Upper lobe of left lung (tissue), 4 donors: ENCODE data around the gene PXDN.

Source experiments
- EP300 ChIP-seq, 4 donors: sonication (generic); formaldehyde crosslinking; IDR thresholded peaks; one replicate each; pipeline ENCODE4 v1.5.1; 2017; ENCODE audit warnings: antibody characterized with exemption in 4 of 4, control low read depth in 2 of 4
- POLR2A ChIP-seq, 4 donors: fragments of 450-650 bp; IDR thresholded peaks; one replicate each; pipeline ENCODE4 v1.5.1; 2016 to 2017; ENCODE audit warnings: antibody characterized with exemption in 4 of 4, mild to moderate bottlenecking in 2 of 4
- POLR2AphosphoS5 ChIP-seq, 2 donors: sonication (generic); formaldehyde crosslinking; IDR thresholded peaks; one replicate each; pipeline ENCODE4 v1.5.1; 2017; ENCODE audit warnings: antibody characterized with exemption in 2 of 2
- TF ChIP-seq, protein P1 (sequence below), 6 experiments: fragments of 450-650 bp in 4 of 6; fragments of 200-600 bp in 2 of 6; sonication (generic) in 2 of 6; IDR thresholded peaks; one replicate each; pipeline ENCODE4 v1.5.1; 2016 to 2019; ENCODE audit warnings: antibody characterized with exemption in 6 of 6

DNA sequence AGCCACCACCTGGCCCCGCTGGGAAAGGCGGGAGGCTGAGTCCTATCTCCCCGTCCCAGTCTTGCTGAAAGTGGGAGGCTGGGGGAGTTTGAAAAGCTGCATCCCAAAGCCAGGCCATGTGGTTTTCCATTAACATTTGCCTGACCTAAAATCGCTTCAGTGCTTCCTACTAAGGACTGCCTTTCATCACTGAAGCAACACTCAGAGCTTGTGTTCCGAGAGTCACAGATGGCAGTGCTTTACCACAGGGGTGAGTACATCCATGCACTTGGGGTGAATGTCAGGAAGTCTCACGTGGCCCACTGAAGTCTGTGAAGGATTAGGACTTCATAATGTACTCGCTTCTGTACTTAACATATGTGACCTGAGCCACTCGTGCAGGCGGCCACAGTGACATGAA lies 43.3 kb downstream of the PXDN start:
- TF ChIP-seq, protein P1, sequence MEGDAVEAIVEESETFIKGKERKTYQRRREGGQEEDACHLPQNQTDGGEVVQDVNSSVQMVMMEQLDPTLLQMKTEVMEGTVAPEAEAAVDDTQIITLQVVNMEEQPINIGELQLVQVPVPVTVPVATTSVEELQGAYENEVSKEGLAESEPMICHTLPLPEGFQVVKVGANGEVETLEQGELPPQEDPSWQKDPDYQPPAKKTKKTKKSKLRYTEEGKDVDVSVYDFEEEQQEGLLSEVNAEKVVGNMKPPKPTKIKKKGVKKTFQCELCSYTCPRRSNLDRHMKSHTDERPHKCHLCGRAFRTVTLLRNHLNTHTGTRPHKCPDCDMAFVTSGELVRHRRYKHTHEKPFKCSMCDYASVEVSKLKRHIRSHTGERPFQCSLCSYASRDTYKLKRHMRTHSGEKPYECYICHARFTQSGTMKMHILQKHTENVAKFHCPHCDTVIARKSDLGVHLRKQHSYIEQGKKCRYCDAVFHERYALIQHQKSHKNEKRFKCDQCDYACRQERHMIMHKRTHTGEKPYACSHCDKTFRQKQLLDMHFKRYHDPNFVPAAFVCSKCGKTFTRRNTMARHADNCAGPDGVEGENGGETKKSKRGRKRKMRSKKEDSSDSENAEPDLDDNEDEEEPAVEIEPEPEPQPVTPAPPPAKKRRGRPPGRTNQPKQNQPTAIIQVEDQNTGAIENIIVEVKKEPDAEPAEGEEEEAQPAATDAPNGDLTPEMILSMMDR (IDR thresholded peaks at IDR 0.05): no peak
- TF ChIP-seq POLR2AphosphoS5 (IDR thresholded peaks at IDR 0.05): no peak
- no peak for TF ChIP-seq EP300 (IDR thresholded peaks at IDR 0.05)
- TF ChIP-seq POLR2A (IDR thresholded peaks at IDR 0.05): no peak
